Fibroblast of villous mesenchyme (primary cell): ENCODE data around the gene MACC1. TPM values are rescaled to one million over a fixed set of nuclear protein-coding genes. Genes with fewer than 3 reads are reported as not detected.

ENCODE experiments used
- DNase-seq: peaks from one replicate; pipeline ENCODE4 v3.0.0-alpha.2; 2010; ENCODE audit warnings: low read depth
- H3K4me3 ChIP-seq: 2 replicates; pipeline ENCODE4 v1.5.1; 2011; ENCODE audit warnings: low read depth, mild to moderate bottlenecking, low read length
- CTCF ChIP-seq: IDR thresholded peaks from 2 replicates; pipeline ENCODE4 v1.5.1; 2012; ENCODE audit warnings: low read depth, mild to moderate bottlenecking, low read length; ENCODE audit not compliant: insufficient read depth
- total RNA-seq: library from RNA; depleted of rRNA; stranded (reverse); fragments of >200 nt; gene quantifications from 2 replicates; pipeline ENCODE4 v1.2.3, GENCODE V29; 2012

MACC1 gene
- total RNA-seq, 1 donor: under 0.01 TPM

- no peak for TF ChIP-seq CTCF
- no peak overlapping the region for H3K4me3 ChIP-seq
- DNase-seq: peak; percentile 57
Observed at GRCh38 chr7:20095436-20095835, 121.7 kb downstream of the MACC1 start.

GRCh38 chr7:20089431-20089830 is 127.8 kb downstream of the MACC1 start:
- H3K4me3 ChIP-seq: no peak overlapping the region
- peak; percentile 65 for DNase-seq
- TF ChIP-seq CTCF: no peak

GRCh38 chr7:20085086-20085485 is 132.1 kb downstream of the MACC1 start:
- no peak overlapping the region for H3K4me3 ChIP-seq
- no peak for TF ChIP-seq CTCF
- DNase-seq: peak; percentile 89

Other genes with a start within 250 kb of the MACC1 start
- gene ITGB8, start 113.5 kb upstream of the MACC1 start, total RNA-seq: 6.4 and 13.0 TPM in 2 replicates